ENCODE measurements around the gene GPR139.

DNA sequence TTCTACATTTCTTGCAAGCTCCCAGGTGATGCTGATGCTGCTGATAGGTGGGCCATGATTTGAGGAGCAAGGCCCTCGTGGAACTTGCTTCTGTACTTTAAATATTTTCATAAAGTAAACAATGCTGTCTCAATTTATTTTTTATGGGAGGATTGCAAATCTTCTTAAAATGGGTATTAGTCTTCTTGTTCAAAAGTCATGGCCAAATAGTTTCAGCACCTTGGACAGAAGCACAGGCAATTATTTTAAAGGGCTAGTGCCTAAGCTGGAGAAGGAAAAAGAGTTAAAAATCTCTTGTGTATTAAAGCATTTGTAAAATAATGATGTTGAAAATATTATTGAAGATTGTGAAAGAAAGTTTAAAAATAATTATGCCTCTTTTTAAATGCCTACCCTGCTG lies 50.5 kb downstream of the GPR139 start:
- TF ChIP-seq POLR2A (IDR thresholded peaks at IDR 0.05) (no peak), CTCF (IDR thresholded peaks at IDR 0.05) (no peak), POLR2AphosphoS5 (IDR thresholded peaks at IDR 0.05; ENCODE audit: insufficient read depth in 1 of 2, low read depth in 1 of 2) (no peak)
